Neural cell (in vitro differentiated cells): Measurements from ENCODE around the gene RHBDD3. TPM values are rescaled to one million over a fixed set of nuclear protein-coding genes. Genes with fewer than 3 reads are reported as not detected.
A peak's percentile ranks its signal among the peaks of the same experiment; 100 is the strongest.

ENCODE experiments used
- H2AFZ ChIP-seq: fragments of 200-600, 300-800 bp; sonication (generic), shearing (Covaris generic); 2 replicates; pipeline ENCODE4 v1.6.0; 2014; ENCODE audit warnings: low read depth, mild to moderate bottlenecking, antibody characterized with exemption, low read length, moderate library complexity
- H3F3A ChIP-seq: fragments of 200-600 bp; shearing (Covaris generic); 2 replicates; pipeline ENCODE4 v1.6.1; 2016; ENCODE audit warnings: mild to moderate bottlenecking, moderate library complexity, mixed read lengths, antibody characterized with exemption, low read length; ENCODE audit not compliant: insufficient read depth, poor library complexity, severe bottlenecking
- H3K27ac ChIP-seq: fragments of 200-600, 300-800 bp; sonication (generic), shearing (Covaris generic); 2 replicates; pipeline ENCODE4 v1.5.1; 2014; ENCODE audit warnings: mild to moderate bottlenecking, low read length, moderate library complexity
- H3K27me3 ChIP-seq: fragments of 300-800, 200-600 bp; sonication (generic), shearing (Covaris generic); 2 replicates; pipeline ENCODE4 v1.6.0; 2014; ENCODE audit warnings: mild to moderate bottlenecking, low read depth, low read length, moderate library complexity; ENCODE audit not compliant: insufficient read depth
- H3K36me3 ChIP-seq: fragments of 300-800, 200-600 bp; sonication (generic), shearing (Covaris generic); 2 replicates; pipeline ENCODE4 v1.5.1; 2014; ENCODE audit warnings: mild to moderate bottlenecking, antibody characterized with exemption, low read length, moderate library complexity; ENCODE audit not compliant: insufficient read depth
- H3K4me2 ChIP-seq: fragments of 300-800, 200-600 bp; sonication (generic), shearing (Covaris generic); 2 replicates; pipeline ENCODE4 v1.6.0; 2014; ENCODE audit warnings: mild to moderate bottlenecking, low read length
- H3K4me3 ChIP-seq: fragments of 300-800, 200-600 bp; sonication (generic), shearing (Covaris generic); 2 replicates; pipeline ENCODE4 v1.5.1; 2014; ENCODE audit warnings: mild to moderate bottlenecking, low read length, moderate library complexity
- H3K79me2 ChIP-seq: fragments of 200-600 bp; shearing (Covaris generic); replicated peaks from 2 replicates; pipeline ENCODE4 v1.6.0; 2014; ENCODE audit warnings: mild to moderate bottlenecking, low read length, moderate library complexity; ENCODE audit not compliant: insufficient read depth
- H3K9ac ChIP-seq: fragments of 300-800, 200-600 bp; sonication (generic), shearing (Covaris generic); 2 replicates; pipeline ENCODE4 v1.6.1; 2016; ENCODE audit warnings: mild to moderate bottlenecking, low read length, mixed read lengths
- H3K9me2 ChIP-seq: fragments of 200-600 bp; shearing (Covaris generic); 2 replicates; pipeline ENCODE4 v1.6.1; 2016; ENCODE audit warnings: mild to moderate bottlenecking, low read length, mixed read lengths; ENCODE audit not compliant: insufficient read depth
- H3K9me3 ChIP-seq: fragments of 200-600, 300-800 bp; sonication (generic), shearing (Covaris generic); 2 replicates; pipeline ENCODE4 v1.6.1; 2016; ENCODE audit warnings: mild to moderate bottlenecking, mixed run types, low read length, moderate library complexity, mixed read lengths
- H4K20me1 ChIP-seq: fragments of 200-600 bp; shearing (Covaris generic); 2 replicates; pipeline ENCODE4 v1.6.1; 2016; ENCODE audit warnings: mild to moderate bottlenecking, mixed run types; ENCODE audit not compliant: insufficient read depth
- EP300 ChIP-seq: fragments of 450-650 bp; conservative IDR thresholded peaks from 2 replicates; pipeline ENCODE4 v1.6.1; 2014; ENCODE audit warnings: antibody characterized with exemption, mild to moderate bottlenecking, moderate library complexity; ENCODE audit not compliant: poor library complexity, severe bottlenecking
- EZH2 ChIP-seq: fragments of 200-600, 300-800 bp; shearing (Covaris generic), sonication (generic); IDR thresholded peaks from 2 replicates; pipeline ENCODE4 v1.6.1; 2014; ENCODE audit warnings: antibody characterized with exemption, low read length, borderline replicate concordance, mild to moderate bottlenecking; ENCODE audit not compliant: insufficient read depth, poor library complexity, severe bottlenecking
- MXI1 ChIP-seq: fragments of 450-650 bp; conservative IDR thresholded peaks from 2 replicates; pipeline ENCODE4 v1.6.1; 2014; ENCODE audit warnings: antibody characterized with exemption, mild to moderate bottlenecking; ENCODE audit not compliant: poor library complexity, severe bottlenecking
- POLR2AphosphoS5 ChIP-seq: IDR thresholded peaks from 2 replicates; pipeline ENCODE4 v1.6.1; 2012
- RAD21 ChIP-seq: fragments of 450-650 bp; conservative IDR thresholded peaks from 2 replicates; pipeline ENCODE4 v1.6.1; 2014; ENCODE audit warnings: antibody characterized with exemption, mild to moderate bottlenecking, moderate library complexity
- SMC3 ChIP-seq: fragments of 450-650 bp; conservative IDR thresholded peaks from 2 replicates; pipeline ENCODE4 v1.6.1; 2014; ENCODE audit warnings: antibody characterized with exemption, mild to moderate bottlenecking, moderate library complexity; ENCODE audit not compliant: poor library complexity
- TAF1 ChIP-seq: IDR thresholded peaks from 2 replicates; pipeline ENCODE4 v1.6.1; 2012; ENCODE audit warnings: low read depth
- polyA plus RNA-seq: library from polyadenylated mRNA; depleted of rRNA; stranded (reverse); fragments of >200 nt; gene quantifications from 2 replicates; pipeline ENCODE4 v1.2.3, GENCODE V29; 2014
- TF ChIP-seq, protein P1 (sequence below): IDR thresholded peaks from 2 replicates; pipeline ENCODE4 v1.6.1; 2012; ENCODE audit warnings: borderline replicate concordance
- TF ChIP-seq, protein P2 (sequence below): fragments of 450-650 bp; IDR thresholded peaks from 2 replicates; pipeline ENCODE4 v1.5.1; 2014; ENCODE audit warnings: antibody characterized with exemption, mild to moderate bottlenecking, moderate library complexity; ENCODE audit not compliant: poor library complexity, severe bottlenecking

The RHBDD3 gene
- polyA plus RNA-seq, 1 donor from 2014 or later, result 114 TPM

DNA sequence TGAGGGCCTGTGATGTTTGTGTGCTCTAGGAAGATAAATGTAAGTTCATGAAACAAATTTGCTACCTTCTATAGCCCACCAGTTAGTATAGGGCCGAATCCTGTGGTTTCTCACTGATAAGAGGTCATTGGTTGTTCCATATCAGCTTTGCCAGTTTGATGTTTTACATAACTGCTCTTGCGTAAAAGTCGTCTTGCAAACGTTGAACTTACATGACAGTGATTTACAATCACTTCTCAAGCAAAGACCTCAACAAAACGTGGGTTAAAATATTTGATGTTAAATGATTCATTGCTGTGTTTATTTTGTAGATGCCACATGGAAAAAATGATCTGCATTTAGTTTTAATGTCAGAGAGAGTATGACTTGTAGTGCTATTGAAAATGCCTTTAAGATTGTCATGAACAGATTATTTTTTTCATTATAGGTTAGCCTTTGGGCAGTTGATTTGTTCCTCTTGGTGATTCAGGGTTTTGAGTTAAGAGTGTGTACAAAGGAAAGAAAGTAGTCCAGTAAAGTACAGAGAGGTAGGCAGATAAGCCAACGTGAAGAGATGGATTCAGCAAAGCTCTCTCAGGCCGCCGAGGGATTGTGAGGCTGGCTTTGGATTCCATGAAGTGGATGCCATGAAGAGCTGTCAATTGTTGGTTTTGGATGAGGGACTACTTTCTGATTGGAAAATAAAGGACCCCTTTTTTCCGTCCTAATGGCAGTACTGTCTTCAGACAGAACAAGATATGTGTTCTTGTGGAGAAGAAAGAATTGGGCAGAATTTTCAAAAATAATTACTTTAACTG lies 2.9 kb upstream of the RHBDD3 start:
- no peaks in the 10 kb centered on the region for H3F3A ChIP-seq
- H4K20me1 ChIP-seq, result peaks cover 31% of the 10 kb centered on the region
- H3K79me2 ChIP-seq, result peaks cover 92% of the 10 kb centered on the region
- no peaks in the 10 kb centered on the region for H3K9me2 ChIP-seq
- TF ChIP-seq TAF1, result no peak
- TF ChIP-seq MXI1, result no peak
- no peak for TF ChIP-seq POLR2AphosphoS5
- TF ChIP-seq, protein P1, sequence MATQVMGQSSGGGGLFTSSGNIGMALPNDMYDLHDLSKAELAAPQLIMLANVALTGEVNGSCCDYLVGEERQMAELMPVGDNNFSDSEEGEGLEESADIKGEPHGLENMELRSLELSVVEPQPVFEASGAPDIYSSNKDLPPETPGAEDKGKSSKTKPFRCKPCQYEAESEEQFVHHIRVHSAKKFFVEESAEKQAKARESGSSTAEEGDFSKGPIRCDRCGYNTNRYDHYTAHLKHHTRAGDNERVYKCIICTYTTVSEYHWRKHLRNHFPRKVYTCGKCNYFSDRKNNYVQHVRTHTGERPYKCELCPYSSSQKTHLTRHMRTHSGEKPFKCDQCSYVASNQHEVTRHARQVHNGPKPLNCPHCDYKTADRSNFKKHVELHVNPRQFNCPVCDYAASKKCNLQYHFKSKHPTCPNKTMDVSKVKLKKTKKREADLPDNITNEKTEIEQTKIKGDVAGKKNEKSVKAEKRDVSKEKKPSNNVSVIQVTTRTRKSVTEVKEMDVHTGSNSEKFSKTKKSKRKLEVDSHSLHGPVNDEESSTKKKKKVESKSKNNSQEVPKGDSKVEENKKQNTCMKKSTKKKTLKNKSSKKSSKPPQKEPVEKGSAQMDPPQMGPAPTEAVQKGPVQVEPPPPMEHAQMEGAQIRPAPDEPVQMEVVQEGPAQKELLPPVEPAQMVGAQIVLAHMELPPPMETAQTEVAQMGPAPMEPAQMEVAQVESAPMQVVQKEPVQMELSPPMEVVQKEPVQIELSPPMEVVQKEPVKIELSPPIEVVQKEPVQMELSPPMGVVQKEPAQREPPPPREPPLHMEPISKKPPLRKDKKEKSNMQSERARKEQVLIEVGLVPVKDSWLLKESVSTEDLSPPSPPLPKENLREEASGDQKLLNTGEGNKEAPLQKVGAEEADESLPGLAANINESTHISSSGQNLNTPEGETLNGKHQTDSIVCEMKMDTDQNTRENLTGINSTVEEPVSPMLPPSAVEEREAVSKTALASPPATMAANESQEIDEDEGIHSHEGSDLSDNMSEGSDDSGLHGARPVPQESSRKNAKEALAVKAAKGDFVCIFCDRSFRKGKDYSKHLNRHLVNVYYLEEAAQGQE, result no peak
- TF ChIP-seq EZH2, result no peak
- TF ChIP-seq SMC3, result no peak
- TF ChIP-seq, protein P2, sequence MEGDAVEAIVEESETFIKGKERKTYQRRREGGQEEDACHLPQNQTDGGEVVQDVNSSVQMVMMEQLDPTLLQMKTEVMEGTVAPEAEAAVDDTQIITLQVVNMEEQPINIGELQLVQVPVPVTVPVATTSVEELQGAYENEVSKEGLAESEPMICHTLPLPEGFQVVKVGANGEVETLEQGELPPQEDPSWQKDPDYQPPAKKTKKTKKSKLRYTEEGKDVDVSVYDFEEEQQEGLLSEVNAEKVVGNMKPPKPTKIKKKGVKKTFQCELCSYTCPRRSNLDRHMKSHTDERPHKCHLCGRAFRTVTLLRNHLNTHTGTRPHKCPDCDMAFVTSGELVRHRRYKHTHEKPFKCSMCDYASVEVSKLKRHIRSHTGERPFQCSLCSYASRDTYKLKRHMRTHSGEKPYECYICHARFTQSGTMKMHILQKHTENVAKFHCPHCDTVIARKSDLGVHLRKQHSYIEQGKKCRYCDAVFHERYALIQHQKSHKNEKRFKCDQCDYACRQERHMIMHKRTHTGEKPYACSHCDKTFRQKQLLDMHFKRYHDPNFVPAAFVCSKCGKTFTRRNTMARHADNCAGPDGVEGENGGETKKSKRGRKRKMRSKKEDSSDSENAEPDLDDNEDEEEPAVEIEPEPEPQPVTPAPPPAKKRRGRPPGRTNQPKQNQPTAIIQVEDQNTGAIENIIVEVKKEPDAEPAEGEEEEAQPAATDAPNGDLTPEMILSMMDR, result no peak
- TF ChIP-seq RAD21, result no peak
- no peak for TF ChIP-seq EP300
- H2AFZ ChIP-seq, result no peak overlapping the region
- peak overlapping the region; percentile 83 for H3K4me2 ChIP-seq
- H3K36me3 ChIP-seq, result peaks cover 6% of the 10 kb centered on the region
- peak overlapping the region; percentile 91 for H3K4me3 ChIP-seq
- no peak overlapping the region for H3K27ac ChIP-seq
- no peaks in the 10 kb centered on the region for H3K27me3 ChIP-seq
- H3K9me3 ChIP-seq, result no peaks in the 10 kb centered on the region
- peak overlapping the region; percentile 98 for H3K9ac ChIP-seq

DNA sequence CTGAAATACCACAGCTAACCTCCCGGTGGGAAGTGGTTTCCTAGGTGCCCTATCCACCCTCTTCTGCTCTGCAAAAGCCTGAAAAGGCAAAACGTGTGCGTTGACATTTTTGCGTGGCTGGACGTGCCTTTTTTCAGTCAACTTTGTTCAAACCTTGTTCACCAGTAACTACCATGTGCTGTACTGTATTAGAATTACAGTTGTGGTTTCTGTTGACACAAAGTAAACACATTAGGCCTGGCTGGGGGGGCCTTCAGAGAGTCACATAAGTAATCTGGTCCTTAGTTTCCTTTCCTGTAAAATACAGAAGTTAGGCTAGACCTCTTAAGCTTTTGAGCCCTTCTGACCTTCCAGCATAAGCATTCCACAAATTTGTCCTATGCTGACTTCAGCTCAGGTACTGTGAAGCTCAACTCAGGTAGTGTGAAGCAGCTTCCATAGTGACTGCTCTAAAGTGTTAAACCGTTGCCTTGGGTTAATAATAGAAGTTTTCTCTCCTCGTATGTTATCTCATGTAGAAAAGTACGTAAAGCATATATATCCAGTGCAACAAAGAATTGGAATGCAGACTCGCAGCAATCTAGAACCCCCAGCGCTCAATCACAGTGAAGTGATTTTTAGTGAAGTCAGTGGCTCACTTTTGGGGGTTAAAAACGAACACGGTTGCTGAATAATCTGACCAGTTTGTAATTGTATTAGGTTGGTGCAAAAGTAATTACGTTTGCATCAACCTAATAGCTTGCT lies 2.1 kb upstream of the RHBDD3 start:
- Histone ChIP-seq H3K9ac (peak overlapping the region; percentile 98), H3K4me2 (peak overlapping the region; percentile 83), H3F3A (no peaks in the 10 kb centered on the region), H2AFZ (no peak overlapping the region), H3K27ac (no peak overlapping the region), H4K20me1 (peaks cover 31% of the 10 kb centered on the region), H3K4me3 (peak overlapping the region; percentile 91), H3K9me3 (no peaks in the 10 kb centered on the region), H3K27me3 (no peaks in the 10 kb centered on the region), H3K9me2 (no peaks in the 10 kb centered on the region), H3K79me2 (peaks cover 84% of the 10 kb centered on the region), H3K36me3 (peaks cover 6% of the 10 kb centered on the region)
- TF ChIP-seq EP300 (no peak), RAD21 (no peak), SMC3 (no peak), POLR2AphosphoS5 (no peak), TAF1 (no peak), EZH2 (no peak), MXI1 (no peak)
- TF ChIP-seq, protein P2, result no peak
- TF ChIP-seq, protein P1, result no peak
